ENCODE measurements around the gene OVOL1. TPM values are rescaled to one million over a fixed set of nuclear protein-coding genes. Genes with fewer than 3 reads are reported as not detected.
"Not testable (repeated sequence)": the region's sequence is repeated elsewhere in the genome, so short reads cannot be mapped to it uniquely, and the experiment has no call there.

OVOL1 gene
- total RNA-seq, 1 experiment from 2014 or later: 17.1 TPM

GRCh38 chr11:65829459-65829858 lies 42.6 kb downstream of the OVOL1 start:
- ATAC-seq (no peak), DNase-seq (no peak)
- intact Hi-C loops (cut with micrococcal nuclease): no loop called here
- H3K9me2 ChIP-seq (replicated peaks; ENCODE audit: low read length): no peaks in the 10 kb centered on the region
- no peaks in the 10 kb centered on the region for H4K20me1 ChIP-seq (ENCODE audit: low read length)
- H3K36me3 ChIP-seq (ENCODE audit: low read depth, low read length): no peaks in the 10 kb centered on the region
- no peaks in the 10 kb centered on the region for H3F3A ChIP-seq (ENCODE audit: low read length, unreplicated experiment)
- H3K27me3 ChIP-seq (ENCODE audit: low read length): peaks cover 18% of the 10 kb centered on the region; the same call in 1 of the 2 replicates
- no TSS peak for BruUV-seq (replicated peaks)
- no peak overlapping the region for H3K27ac ChIP-seq (ENCODE audit: low read length)
- H3K4me1 ChIP-seq (ENCODE audit: insufficient read depth, low read length): no peaks in the 10 kb centered on the region
- no peak overlapping the region for H3K4me2 ChIP-seq (ENCODE audit: low read length)
- H3K4me3 ChIP-seq (ENCODE audit: low read length): no peak overlapping the region
- no peak overlapping the region for H3K9ac ChIP-seq (ENCODE audit: low read length)
- TF ChIP-seq EZH2 (IDR thresholded peaks at IDR 0.05; ENCODE audit: low read length, unreplicated experiment) (no peak), EZH2phosphoT487 (IDR thresholded peaks at IDR 0.05; ENCODE audit: borderline replicate concordance, low read length) (no peak), CTCF (conservative IDR thresholded peaks at IDR 0.05; ENCODE audit: low read depth, low read length) (no peak)
- H2AFZ ChIP-seq (ENCODE audit: low read length): no peak overlapping the region
- no peaks in the 10 kb centered on the region for H3K9me3 ChIP-seq (ENCODE audit: low read length)
- CTCF ChIA-PET: interaction anchor here (0.7 kb wide), 1 partner anchor 17 kb away, joined by 4 read pairs; no protein-coding TSS in a partner anchor
- POLR2A ChIA-PET (ENCODE audit: unreplicated experiment): interaction anchor here (0.7 kb wide), 1 partner anchor 26 kb away, joined by 11 read pairs; no protein-coding TSS in a partner anchor
- H3K79me2 ChIP-seq (ENCODE audit: low read length): no peaks in the 10 kb centered on the region

GRCh38 chr11:65832231-65832630 lies 45.4 kb downstream of the OVOL1 start:
- intact Hi-C loops (cut with micrococcal nuclease); H3K9ac ChIP-seq (ENCODE audit: low read length); H3K79me2 ChIP-seq (ENCODE audit: low read length); H3K9me2 ChIP-seq (replicated peaks; ENCODE audit: low read length); H3K4me3 ChIP-seq (ENCODE audit: low read length); H3K9me3 ChIP-seq (ENCODE audit: low read length); BruUV-seq (replicated peaks); H3K4me1 ChIP-seq (ENCODE audit: insufficient read depth, low read length); ATAC-seq; H3K36me3 ChIP-seq (ENCODE audit: low read depth, low read length); H3F3A ChIP-seq (ENCODE audit: low read length, unreplicated experiment); H3K27ac ChIP-seq (ENCODE audit: low read length); H4K20me1 ChIP-seq (ENCODE audit: low read length); H3K4me2 ChIP-seq (ENCODE audit: low read length); H2AFZ ChIP-seq (ENCODE audit: low read length); DNase-seq: not testable (repeated sequence)
- CTCF ChIA-PET: interaction anchor here (0.6 kb wide), 1 partner anchor 63 kb away, joined by 7 read pairs; no protein-coding TSS in a partner anchor
- POLR2A ChIA-PET (ENCODE audit: unreplicated experiment): interaction anchor here (0.6 to 0.7 kb wide), 2 partner anchors 33 to 154 kb away, joined by 5 to 13 read pairs; no protein-coding TSS in a partner anchor
- peaks cover 20% of the 10 kb centered on the region; the same call in 1 of the 2 replicates for H3K27me3 ChIP-seq (ENCODE audit: low read length)

- ATAC-seq (peak; percentile 99), DNase-seq (peak; percentile 82)
- no peaks in the 10 kb centered on the region for H3K79me2 ChIP-seq (ENCODE audit: low read length)
- H3K36me3 ChIP-seq (ENCODE audit: low read depth, low read length): no peaks in the 10 kb centered on the region
- peaks cover 20% of the 10 kb centered on the region; the same call in 1 of the 2 replicates for H3K27me3 ChIP-seq (ENCODE audit: low read length)
- H3K27ac ChIP-seq (ENCODE audit: low read length): no peak within 1 kb of the TSS
- intact Hi-C loops (cut with micrococcal nuclease): no loop called here
- POLR2A ChIA-PET (ENCODE audit: unreplicated experiment): no interaction called here
- H3K4me3 ChIP-seq (ENCODE audit: low read length): peak within 1 kb of the TSS; percentile 43; the same call in 1 of the 2 replicates
- H3K4me2 ChIP-seq (ENCODE audit: low read length): peak within 1 kb of the TSS; percentile 63
- H3F3A ChIP-seq (ENCODE audit: low read length, unreplicated experiment): no peaks in the 10 kb centered on the region
- TF ChIP-seq EZH2 (IDR thresholded peaks at IDR 0.05; ENCODE audit: low read length, unreplicated experiment) (no peak), EZH2phosphoT487 (IDR thresholded peaks at IDR 0.05; ENCODE audit: borderline replicate concordance, low read length) (no peak), CTCF (conservative IDR thresholded peaks at IDR 0.05; ENCODE audit: low read depth, low read length) (no peak)
- H3K9me3 ChIP-seq (ENCODE audit: low read length): no peaks in the 10 kb centered on the region
- H4K20me1 ChIP-seq (ENCODE audit: low read length): no peaks in the 10 kb centered on the region
- CTCF ChIA-PET: no interaction called here
- H3K9me2 ChIP-seq (replicated peaks; ENCODE audit: low read length): no peaks in the 10 kb centered on the region
- BruUV-seq (replicated peaks): no TSS peak
- H2AFZ ChIP-seq (ENCODE audit: low read length): peak within 1 kb of the TSS; percentile 63
- H3K4me1 ChIP-seq (ENCODE audit: insufficient read depth, low read length): no peaks in the 10 kb centered on the region
- no peak within 1 kb of the TSS for H3K9ac ChIP-seq (ENCODE audit: low read length)
Measured at GRCh38 chr11:65833297-65834030, 46.6 kb downstream of the OVOL1 start, which contains the start of gene SNX32. TSS of gene SNX32 (plus strand) at chr11:65833963. CDS start at chr11:65834066, 103 bp downstream.

Data from PC-3 (cell line).